K562 (cell line): ENCODE measurements around the gene PCOLCE2. TPM values are rescaled to one million over a fixed set of nuclear protein-coding genes. Genes with fewer than 3 reads are reported as not detected.

Source experiments
- ARID2 ChIP-seq: fragments of 450-650 bp; IDR thresholded peaks from 2 replicates; pipeline ENCODE4 v1.6.1; 2017; ENCODE audit warnings: antibody characterized with exemption, mild to moderate bottlenecking
- ATF1 ChIP-seq, 2 experiments: fragments of 450-650 bp in 1 of 2; IDR thresholded peaks; 2 replicates each; pipeline ENCODE4 v1.6.1; 2016; ENCODE audit warnings: missing compliant biosample characterization in 1 of 2, missing genetic modification characterization in 1 of 2
- CEBPZ ChIP-seq: fragments of 150-350 bp; IDR thresholded peaks from 2 replicates; pipeline ENCODE4 v1.6.1; 2014; ENCODE audit warnings: low read depth, mild to moderate bottlenecking, low read length, borderline replicate concordance
- CGGBP1 ChIP-seq: fragments of 250-450 bp; sonication (Bioruptor Pico); IDR thresholded peaks from 2 replicates; pipeline ENCODE4 v1.9.0; 2021; ENCODE audit warnings: mild to moderate bottlenecking
- ELF4 ChIP-seq: fragments of 450-650 bp; formaldehyde crosslinking; IDR thresholded peaks from 2 replicates; pipeline ENCODE4 v1.4.0; 2022; ENCODE audit warnings: missing genetic modification characterization
- FOXA1 ChIP-seq: fragments of 450-650 bp; IDR thresholded peaks from 2 replicates; pipeline ENCODE4 v1.6.1; 2016; ENCODE audit warnings: mild to moderate bottlenecking, borderline replicate concordance
- GATAD2B ChIP-seq: fragments of 450-650 bp; IDR thresholded peaks from 2 replicates; pipeline ENCODE4 v1.6.1; 2017; ENCODE audit warnings: mild to moderate bottlenecking, borderline replicate concordance
- HNRNPH1 ChIP-seq: fragments of 200-400 bp; formaldehyde crosslinking; optimal IDR thresholded peaks from 2 replicates; pipeline ENCODE3; 2017; ENCODE audit warnings: low read depth, mild to moderate bottlenecking, low read length, moderate library complexity
- MAX ChIP-seq: sonication (generic); formaldehyde crosslinking; IDR thresholded peaks from 2 replicates; pipeline ENCODE4 v1.9.0; 2022; ENCODE audit warnings: mild to moderate bottlenecking, missing genetic modification reagents
- MNT ChIP-seq, 2 experiments: fragments of 450-650 bp; conservative IDR thresholded peaks; 2 replicates each; pipeline ENCODE4 v1.6.1; 2017; ENCODE audit warnings: mild to moderate bottlenecking in 2 of 2, moderate library complexity in 2 of 2
- MYC ChIP-seq, 2 experiments: fragments of 250-450 bp in 1 of 2; sonication (Bioruptor Pico) in 1 of 2; IDR thresholded peaks; 2 replicates each; pipeline versions ENCODE4 v1.5.1 to v1.6.1; 2012 to 2021; ENCODE audit warnings: low read depth in 2 of 2, borderline replicate concordance in 1 of 2, improper control_type of control experiment in 1 of 2, low read length in 1 of 2, mild to moderate bottlenecking in 1 of 2, moderate library complexity in 1 of 2
- NONO ChIP-seq, 2 experiments: fragments of 200-400 bp in 1 of 2; fragments of 450-650 bp in 1 of 2; formaldehyde crosslinking in 1 of 2; IDR thresholded peaks; 2 replicates each; pipeline ENCODE4 v1.6.1; 2017; ENCODE audit warnings: low read depth in 2 of 2, mild to moderate bottlenecking in 2 of 2, moderate library complexity in 2 of 2, low read length in 1 of 2
- PHF8 ChIP-seq: fragments of 200-600 bp; sonication (generic); IDR thresholded peaks from 2 replicates; pipeline ENCODE4 v1.6.1; 2012; ENCODE audit warnings: mixed run types, mild to moderate bottlenecking, inconsistent platforms, low read length, moderate library complexity, borderline replicate concordance
- PHTF2 ChIP-seq: fragments of 250-450 bp; sonication (Bioruptor Pico); IDR thresholded peaks from 2 replicates; pipeline ENCODE4 v1.5.0; 2021; ENCODE audit warnings: mild to moderate bottlenecking
- RFX7 ChIP-seq: fragments of 250-450 bp; sonication (Bioruptor Pico); IDR thresholded peaks from 2 replicates; pipeline ENCODE4 v1.5.1; 2021; ENCODE audit warnings: mild to moderate bottlenecking
- SP1 ChIP-seq: sonication (generic); formaldehyde crosslinking; IDR thresholded peaks from 2 replicates; pipeline ENCODE4 v1.8.1; 2022; ENCODE audit warnings: mild to moderate bottlenecking, missing genetic modification reagents
- THRA ChIP-seq: fragments of 450-650 bp; IDR thresholded peaks from 2 replicates; pipeline ENCODE4 v1.6.1; 2017; ENCODE audit warnings: mild to moderate bottlenecking, moderate library complexity
- ZNF175 ChIP-seq: fragments of 200-800 bp; sonication (Bioruptor generic); IDR thresholded peaks from 2 replicates; pipeline ENCODE4 v1.6.1; 2016; ENCODE audit warnings: low read depth, mild to moderate bottlenecking, missing genetic modification characterization, missing compliant biosample characterization
- ZNF316 ChIP-seq: fragments of 450-650 bp; IDR thresholded peaks from 2 replicates; pipeline ENCODE4 v1.6.1; 2016
- ZNF324 ChIP-seq: fragments of 250-450 bp; sonication (Bioruptor Pico); IDR thresholded peaks from 2 replicates; pipeline ENCODE4 v1.4.0; 2020; ENCODE audit warnings: mild to moderate bottlenecking
- ZNF445 ChIP-seq: fragments of 250-450 bp; sonication (Bioruptor Pico); IDR thresholded peaks from 2 replicates; pipeline ENCODE4 v1.4.0; 2020; ENCODE audit warnings: low read depth, mild to moderate bottlenecking, moderate library complexity
- ZSCAN29 ChIP-seq: fragments of 450-650 bp; IDR thresholded peaks from 2 replicates; pipeline ENCODE4 v1.6.1; 2017
- polyA plus RNA-seq, 8 experiments: library from polyadenylated mRNA; depleted of rRNA in 4 of 8; stranded (reverse) in 5 of 8; unstranded in 3 of 8; fragments of >200 nt; fragmentation: Nextera tagmentation in 2 of 8; fragmentation: Illumina TruSeq in 1 of 8; extraction: Ambion mirVana in 2 of 8; extraction: Trizol in 1 of 8; gene quantifications; 2 replicates each; pipeline versions ENCODE4 v1.2.1 to v1.2.3, GENCODE V29; 2011 to 2014; ENCODE audit warnings: inconsistent platforms in 1 of 8, missing spikeins in 1 of 8
- total RNA-seq, 7 experiments: library from RNA; depleted of rRNA in 6 of 7; stranded (reverse); fragments of >200 nt in 6 of 7; fragmentation: Illumina TruSeq in 2 of 7; extraction: Trizol in 2 of 7; gene quantifications; 2 replicates each; pipeline versions ENCODE4 v1.2.1 to v1.2.3, GENCODE V29; 2011 to 2021; ENCODE audit warnings: low replicate concordance in 1 of 7

PCOLCE2 gene
- total and polyA plus RNA-seq, 9 of the 15 experiments (the other 6 are each of a cell fraction or from before 2014, with no cell fraction given): 0.18 to 1.2 (median 0.65) TPM

- TF ChIP-seq HNRNPH1: no peak
- TF ChIP-seq ZSCAN29: no peak
- no peak for TF ChIP-seq FOXA1
- 0 out of 2 replicates have a peak, but pooled peaks have one; percentile 64 for TF ChIP-seq ARID2
- no peak for TF ChIP-seq SP1
- no peak for TF ChIP-seq CGGBP1
- no peak for TF ChIP-seq ZNF445 (CRISPR knock-in tag)
- no peak for TF ChIP-seq GATAD2B
- TF ChIP-seq THRA: no peak
- no peak for TF ChIP-seq MYC (IDR thresholded peaks at IDR 0.05; ENCODE audit: low read depth, low read length)
- no peak for TF ChIP-seq MYC (CRISPR knock-in tag; IDR thresholded peaks at IDR 0.05; ENCODE audit: borderline replicate concordance, low read depth)
- no peak for TF ChIP-seq ATF1 (CRISPR knock-in tag; IDR thresholded peaks at IDR 0.05)
- 0 out of 2 replicates have a peak, but pooled peaks have one; percentile 41 for TF ChIP-seq ATF1 (tag; IDR thresholded peaks at IDR 0.05)
- no peak for TF ChIP-seq MAX
- peak in 1 of 2 experiments; percentile 34; a peak in 1 of 4 replicates for TF ChIP-seq MNT (conservative IDR thresholded peaks at IDR 0.05)
- TF ChIP-seq CEBPZ: no peak
- no peak for TF ChIP-seq RFX7
- TF ChIP-seq PHF8: no peak
- TF ChIP-seq NONO (IDR thresholded peaks at IDR 0.05; ENCODE audit: low read depth in 2 of 2, low read length in 1 of 2): no peak
- TF ChIP-seq ZNF324: no peak
- TF ChIP-seq PHTF2: no peak
- 0 out of 2 replicates have a peak, but pooled peaks have one; percentile 5 for TF ChIP-seq ZNF316
- no peak for TF ChIP-seq ELF4 (CRISPR knock-in tag)
- TF ChIP-seq ZNF175: no peak
These were observed 60.1 kb downstream of the PCOLCE2 start (continued) for GRCh38 chr3:142828703-142829305.
